ENCODE results near the gene TTC31. TPM values are rescaled to one million over a fixed set of nuclear protein-coding genes. Genes with fewer than 3 reads are reported as not detected.

The TTC31 gene
- polyA plus RNA-seq, 3 donors, result 29.3 to 36.0 (median 34.1) TPM

GRCh38 chr2:74524005-74524404 lies 41.1 kb downstream of the TTC31 start:
- DNase-seq, result no peak

- DNase-seq, result no peak
Observed at GRCh38 chr2:74524955-74525716, 42.3 kb downstream of the TTC31 start.

GRCh38 chr2:74525717-74526648 lies 43.1 kb downstream of the TTC31 start, which contains the start of gene DQX1:
Gene DQX1, minus strand, starts transcription at chr2:74526231. Its CDS starts 502 bp downstream, at chr2:74525729.
- DNase-seq, result no peak

GRCh38 chr2:74526649-74527230 lies 43.9 kb downstream of the TTC31 start:
- no peak for DNase-seq

GRCh38 chr2:74527741-74528140 lies 44.9 kb downstream of the TTC31 start:
- no peak for DNase-seq

- no peak for DNase-seq
Observed at GRCh38 chr2:74528600-74529356, 45.9 kb downstream of the TTC31 start.

GRCh38 chr2:74529357-74530238 lies 46.7 kb downstream of the TTC31 start, which contains the start of the genes AUP1 and HTRA2:
Gene AUP1, minus strand, starts transcription at chr2:74529706. Its CDS starts 77 bp downstream, at chr2:74529629.
Gene HTRA2, plus strand, starts transcription at chr2:74529933. Its CDS starts 74 bp downstream, at chr2:74530007.
- peak; percentile 99 for DNase-seq

GRCh38 chr2:74530239-74531187 lies 47.6 kb downstream of the TTC31 start:
- DNase-seq, result no peak

- DNase-seq, result no peak
Observed at GRCh38 chr2:74531666-74532065, 48.8 kb downstream of the TTC31 start.

- no peak for DNase-seq
Observed at GRCh38 chr2:74532222-74532621, 49.3 kb downstream of the TTC31 start.

GRCh38 chr2:74533464-74533863 lies 50.6 kb downstream of the TTC31 start:
- DNase-seq, result no peak

GRCh38 chr2:74534411-74534810 lies 51.5 kb downstream of the TTC31 start:
- no peak for DNase-seq

GRCh38 chr2:74535440-74535965 lies 52.6 kb downstream of the TTC31 start:
- no peak for DNase-seq

GRCh38 chr2:74536166-74536950 lies 53.5 kb downstream of the TTC31 start:
- no peak for DNase-seq

GRCh38 chr2:74537140-74537539 lies 54.3 kb downstream of the TTC31 start:
- DNase-seq, result no peak

GRCh38 chr2:74538881-74539339 lies 56.0 kb downstream of the TTC31 start:
- DNase-seq, result no peak

GRCh38 chr2:74540291-74540690 lies 57.4 kb downstream of the TTC31 start:
- DNase-seq, result no peak

GRCh38 chr2:74542978-74543377 lies 60.1 kb downstream of the TTC31 start:
- DNase-seq, result no peak
